Liver (tissue), 9 donors: Measurements from ENCODE around the gene MOCS2. TPM values are rescaled to one million over a fixed set of nuclear protein-coding genes. Genes with fewer than 3 reads are reported as not detected.

Source experiments
- DNase-seq: peaks from one replicate; pipeline ENCODE4 v3.0.0-alpha.2; 2017; ENCODE audit warnings: low spot score
- H3K27ac ChIP-seq, 2 donors: one replicate each; pipeline ENCODE4 v1.7.0; 2013; ENCODE audit warnings: inconsistent platforms in 2 of 2, low read length in 2 of 2, control low read depth in 1 of 2, low read depth in 1 of 2, mild to moderate bottlenecking in 1 of 2
- H3K27me3 ChIP-seq, 4 donors: one replicate each; pipeline versions ENCODE4 v1.6.1 to v1.7.0; 2013; ENCODE audit warnings: low read length in 3 of 4, inconsistent platforms in 1 of 4, mild to moderate bottlenecking in 1 of 4, moderate library complexity in 1 of 4; ENCODE audit not compliant: control insufficient read depth in 4 of 4, insufficient read depth in 4 of 4
- H3K36me3 ChIP-seq, 4 donors: one replicate each; pipeline versions ENCODE4 v1.6.1 to v1.7.0; 2013; ENCODE audit warnings: low read length in 3 of 4, mild to moderate bottlenecking in 3 of 4, low read depth in 1 of 4, moderate library complexity in 1 of 4; ENCODE audit not compliant: control insufficient read depth in 4 of 4, insufficient read depth in 3 of 4
- H3K4me1 ChIP-seq, 4 donors: one replicate each; pipeline versions ENCODE4 v1.6.1 to v1.7.0; 2013; ENCODE audit warnings: low read length in 3 of 4, mild to moderate bottlenecking in 3 of 4, moderate library complexity in 1 of 4; ENCODE audit not compliant: control insufficient read depth in 4 of 4, insufficient read depth in 4 of 4
- H3K4me3 ChIP-seq, 3 donors: one replicate each; pipeline versions ENCODE4 v1.6.1 to v1.7.0; 2013; ENCODE audit warnings: low read length in 3 of 3, control low read depth in 1 of 3, low read depth in 1 of 3, mild to moderate bottlenecking in 1 of 3
- H3K9ac ChIP-seq, 2 donors: one replicate each; pipeline ENCODE4 v1.7.0; 2013; ENCODE audit warnings: low read length in 2 of 2, mild to moderate bottlenecking in 2 of 2, moderate library complexity in 2 of 2, control low read depth in 1 of 2, low read depth in 1 of 2
- H3K9me3 ChIP-seq, 4 donors: one replicate each; pipeline versions ENCODE4 v1.6.1 to v1.7.0; 2013; ENCODE audit warnings: low read length in 3 of 4; ENCODE audit not compliant: control insufficient read depth in 4 of 4
- ATF3 ChIP-seq: IDR thresholded peaks from 2 replicates; pipeline ENCODE4 v1.6.1; 2016; ENCODE audit warnings: antibody characterized with exemption
- CTCF ChIP-seq: fragments of 150-350 bp; IDR thresholded peaks from 2 replicates; pipeline ENCODE4 v1.5.1; 2017; ENCODE audit warnings: improper control_type of control experiment, low read depth, low read length; ENCODE audit not compliant: missing input control
- EGR1 ChIP-seq, 2 donors: IDR thresholded peaks; 2 replicates each; pipeline ENCODE4 v1.6.1; 2016 to 2018; ENCODE audit warnings: antibody characterized with exemption in 2 of 2, low read depth in 2 of 2
- FOXA1 ChIP-seq: IDR thresholded peaks from 2 replicates; pipeline ENCODE4 v1.6.1; 2016; ENCODE audit warnings: antibody characterized with exemption
- FOXA2 ChIP-seq: IDR thresholded peaks from 2 replicates; pipeline ENCODE4 v1.6.1; 2016; ENCODE audit warnings: antibody characterized with exemption
- GABPA ChIP-seq, 2 donors: IDR thresholded peaks in 1 of 2; conservative IDR thresholded peaks in 1 of 2; 2 replicates each; pipeline ENCODE4 v1.6.1; 2016; ENCODE audit warnings: antibody characterized with exemption in 2 of 2, mild to moderate bottlenecking in 1 of 2, moderate library complexity in 1 of 2
- HNF4A ChIP-seq, 2 donors: conservative IDR thresholded peaks; 2 replicates each; pipeline ENCODE4 v1.6.1; 2016; ENCODE audit warnings: antibody characterized with exemption in 2 of 2, mild to moderate bottlenecking in 2 of 2
- HNF4G ChIP-seq: IDR thresholded peaks from 2 replicates; pipeline ENCODE4 v1.6.1; 2016; ENCODE audit warnings: antibody characterized with exemption
- JUND ChIP-seq, 2 donors: IDR thresholded peaks; 2 replicates each; pipeline ENCODE4 v1.6.1; 2016; ENCODE audit warnings: antibody characterized with exemption in 2 of 2
- MAX ChIP-seq: IDR thresholded peaks from 2 replicates; pipeline ENCODE4 v1.6.1; 2016; ENCODE audit warnings: antibody characterized with exemption
- NR2F2 ChIP-seq: IDR thresholded peaks from 2 replicates; pipeline ENCODE4 v1.6.1; 2016; ENCODE audit warnings: antibody characterized with exemption
- RAD21 ChIP-seq, 2 donors: IDR thresholded peaks; 2 replicates each; pipeline ENCODE4 v1.6.1; 2016; ENCODE audit warnings: antibody characterized with exemption in 2 of 2, mild to moderate bottlenecking in 2 of 2
- RXRA ChIP-seq, 2 donors: IDR thresholded peaks; 2 replicates each; pipeline ENCODE4 v1.6.1; 2017 to 2018; ENCODE audit warnings: antibody characterized with exemption in 2 of 2, mild to moderate bottlenecking in 1 of 2
- SP1 ChIP-seq: IDR thresholded peaks from 2 replicates; pipeline ENCODE4 v1.6.1; 2018; ENCODE audit warnings: antibody characterized with exemption, mild to moderate bottlenecking
- TAF1 ChIP-seq: conservative IDR thresholded peaks from 2 replicates; pipeline ENCODE4 v1.6.1; 2016; ENCODE audit warnings: antibody characterized with exemption, mild to moderate bottlenecking
- YY1 ChIP-seq: IDR thresholded peaks from 2 replicates; pipeline ENCODE4 v1.6.1; 2016; ENCODE audit warnings: antibody characterized with exemption, mild to moderate bottlenecking
- WGBS: extraction: QIAGEN DNeasy Blood & Tissue Kit; methylation state at CpG from one replicate; pipeline ENCODE4 v1.1.7; 2013; 5-methylcytosine and 5-hydroxymethylcytosine counted together
- polyA plus RNA-seq, 2 donors: library from polyadenylated mRNA; stranded (reverse) in 1 of 2; unstranded in 1 of 2; fragments of 200-250 nt in 1 of 2; fragments of >200 nt in 1 of 2; fragmentation: Nextera tagmentation in 1 of 2; extraction: Ambion mirVana in 1 of 2; gene quantifications; one replicate each; pipeline versions ENCODE4 v1.2.1 to v1.2.3, GENCODE V29; 2013 to 2015
- total RNA-seq, 2 donors: library from RNA; depleted of rRNA; stranded (reverse); fragments of >200 nt; gene quantifications; one replicate each; pipeline ENCODE4 v1.2.3, GENCODE V29; 2014
- TF ChIP-seq, protein P1 (sequence below): IDR thresholded peaks from 2 replicates; pipeline ENCODE4 v1.6.1; 2016; ENCODE audit warnings: antibody characterized with exemption, mild to moderate bottlenecking
- TF ChIP-seq, protein P2 (sequence below): IDR thresholded peaks from 2 replicates; pipeline ENCODE4 v1.6.1; 2016; ENCODE audit warnings: antibody characterized with exemption
- donor health status: healthy.
- donor health status: healthy.
- donor health status: healthy.
- donor health status: healthy.
- donor health status: healthy.

Gene MOCS2
- total and polyA plus RNA-seq, 4 donors, result 13.2 to 58.5 (median 39.1) TPM

- Histone ChIP-seq H3K9me3 (no peaks in the 10 kb centered on the region), H3K27me3 (no peaks in the 10 kb centered on the region), H3K36me3 (peaks cover 0 to 6% (median 4%) of the 10 kb centered on the region in 4 donors), H3K9ac (no peak overlapping the region), H3K27ac (no peak overlapping the region), H3K4me1 (no peaks in the 10 kb centered on the region), H3K4me3 (no peak overlapping the region)
- no peak for TF ChIP-seq FOXA1
- no peak for TF ChIP-seq SP1
- DNase-seq, result no peak
- WGBS, result 21% methylated on average over 2 of the region's 2 CpGs
These were observed 17.3 kb downstream of the MOCS2 start for GRCh38 chr5:53092242-53092641.

- 99% methylated on average over 2 of the region's 2 CpGs for WGBS
- H3K27ac ChIP-seq, result no peak overlapping the region
These were observed 18.3 kb downstream of the MOCS2 start for GRCh38 chr5:53091289-53091688.

GRCh38 chr5:53090229-53090628 lies 19.3 kb downstream of the MOCS2 start:
- Histone ChIP-seq H3K4me3 (no peak overlapping the region), H3K9ac (no peak overlapping the region), H3K9me3 (no peaks in the 10 kb centered on the region), H3K27ac (no peak overlapping the region), H3K4me1 (no peaks in the 10 kb centered on the region), H3K27me3 (no peaks in the 10 kb centered on the region), H3K36me3 (peaks cover 0 to 1% (median 0%) of the 10 kb centered on the region in 4 donors)
- no peak for DNase-seq
- WGBS, result 93% methylated on average over 5 of the region's 5 CpGs
- no peak for TF ChIP-seq HNF4G
- TF ChIP-seq NR2F2, result no peak
- no peak for TF ChIP-seq GABPA (IDR thresholded peaks at IDR 0.05 in 1 of 2, conservative IDR thresholded peaks at IDR 0.05 in 1 of 2)
- TF ChIP-seq, protein P1, sequence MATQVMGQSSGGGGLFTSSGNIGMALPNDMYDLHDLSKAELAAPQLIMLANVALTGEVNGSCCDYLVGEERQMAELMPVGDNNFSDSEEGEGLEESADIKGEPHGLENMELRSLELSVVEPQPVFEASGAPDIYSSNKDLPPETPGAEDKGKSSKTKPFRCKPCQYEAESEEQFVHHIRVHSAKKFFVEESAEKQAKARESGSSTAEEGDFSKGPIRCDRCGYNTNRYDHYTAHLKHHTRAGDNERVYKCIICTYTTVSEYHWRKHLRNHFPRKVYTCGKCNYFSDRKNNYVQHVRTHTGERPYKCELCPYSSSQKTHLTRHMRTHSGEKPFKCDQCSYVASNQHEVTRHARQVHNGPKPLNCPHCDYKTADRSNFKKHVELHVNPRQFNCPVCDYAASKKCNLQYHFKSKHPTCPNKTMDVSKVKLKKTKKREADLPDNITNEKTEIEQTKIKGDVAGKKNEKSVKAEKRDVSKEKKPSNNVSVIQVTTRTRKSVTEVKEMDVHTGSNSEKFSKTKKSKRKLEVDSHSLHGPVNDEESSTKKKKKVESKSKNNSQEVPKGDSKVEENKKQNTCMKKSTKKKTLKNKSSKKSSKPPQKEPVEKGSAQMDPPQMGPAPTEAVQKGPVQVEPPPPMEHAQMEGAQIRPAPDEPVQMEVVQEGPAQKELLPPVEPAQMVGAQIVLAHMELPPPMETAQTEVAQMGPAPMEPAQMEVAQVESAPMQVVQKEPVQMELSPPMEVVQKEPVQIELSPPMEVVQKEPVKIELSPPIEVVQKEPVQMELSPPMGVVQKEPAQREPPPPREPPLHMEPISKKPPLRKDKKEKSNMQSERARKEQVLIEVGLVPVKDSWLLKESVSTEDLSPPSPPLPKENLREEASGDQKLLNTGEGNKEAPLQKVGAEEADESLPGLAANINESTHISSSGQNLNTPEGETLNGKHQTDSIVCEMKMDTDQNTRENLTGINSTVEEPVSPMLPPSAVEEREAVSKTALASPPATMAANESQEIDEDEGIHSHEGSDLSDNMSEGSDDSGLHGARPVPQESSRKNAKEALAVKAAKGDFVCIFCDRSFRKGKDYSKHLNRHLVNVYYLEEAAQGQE, result no peak
- TF ChIP-seq FOXA2, result no peak
- no peak for TF ChIP-seq FOXA1
- TF ChIP-seq RAD21 (IDR thresholded peaks at IDR 0.05), result no peak
- TF ChIP-seq ATF3, result no peak
- no peak for TF ChIP-seq TAF1
- no peak for TF ChIP-seq CTCF
- no peak for TF ChIP-seq JUND (IDR thresholded peaks at IDR 0.05)
- TF ChIP-seq HNF4A (conservative IDR thresholded peaks at IDR 0.05), result no peak
- TF ChIP-seq SP1, result no peak
- no peak for TF ChIP-seq EGR1 (IDR thresholded peaks at IDR 0.05; ENCODE audit: low read depth in 2 of 2)
- no peak for TF ChIP-seq YY1
- TF ChIP-seq RXRA (IDR thresholded peaks at IDR 0.05), result no peak
- TF ChIP-seq, protein P2, sequence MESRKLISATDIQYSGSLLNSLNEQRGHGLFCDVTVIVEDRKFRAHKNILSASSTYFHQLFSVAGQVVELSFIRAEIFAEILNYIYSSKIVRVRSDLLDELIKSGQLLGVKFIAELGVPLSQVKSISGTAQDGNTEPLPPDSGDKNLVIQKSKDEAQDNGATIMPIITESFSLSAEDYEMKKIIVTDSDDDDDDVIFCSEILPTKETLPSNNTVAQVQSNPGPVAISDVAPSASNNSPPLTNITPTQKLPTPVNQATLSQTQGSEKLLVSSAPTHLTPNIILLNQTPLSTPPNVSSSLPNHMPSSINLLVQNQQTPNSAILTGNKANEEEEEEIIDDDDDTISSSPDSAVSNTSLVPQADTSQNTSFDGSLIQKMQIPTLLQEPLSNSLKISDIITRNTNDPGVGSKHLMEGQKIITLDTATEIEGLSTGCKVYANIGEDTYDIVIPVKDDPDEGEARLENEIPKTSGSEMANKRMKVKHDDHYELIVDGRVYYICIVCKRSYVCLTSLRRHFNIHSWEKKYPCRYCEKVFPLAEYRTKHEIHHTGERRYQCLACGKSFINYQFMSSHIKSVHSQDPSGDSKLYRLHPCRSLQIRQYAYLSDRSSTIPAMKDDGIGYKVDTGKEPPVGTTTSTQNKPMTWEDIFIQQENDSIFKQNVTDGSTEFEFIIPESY, result no peak
- TF ChIP-seq MAX, result no peak

More at GRCh38 chr5:53091289-53091688, 18.3 kb downstream of the MOCS2 start:
- no peak for TF ChIP-seq SP1
- TF ChIP-seq RAD21 (IDR thresholded peaks at IDR 0.05), result no peak
- H3K4me3 ChIP-seq, result no peak overlapping the region
- H3K36me3 ChIP-seq, result peaks cover 0 to 2% (median 0%) of the 10 kb centered on the region in 4 donors
- H3K4me1 ChIP-seq, result no peaks in the 10 kb centered on the region
- no peak for DNase-seq
- H3K9ac ChIP-seq, result no peak overlapping the region
- H3K27me3 ChIP-seq, result no peaks in the 10 kb centered on the region
- H3K9me3 ChIP-seq, result no peaks in the 10 kb centered on the region
